CD14-positive monocyte (primary cell): ENCODE data around the gene BPI. TPM values are rescaled to one million over a fixed set of nuclear protein-coding genes. Genes with fewer than 3 reads are reported as not detected.

Experiments
- DNase-seq, 3 donors: peaks; one replicate each; pipeline ENCODE4 v3.0.0-alpha.2; 2011 to 2022
- H2AFZ ChIP-seq: 2 replicates; pipeline ENCODE4 v1.6.0; 2012; ENCODE audit warnings: mild to moderate bottlenecking, low read depth, low read length, inconsistent platforms; ENCODE audit not compliant: insufficient read depth, poor library complexity, severe bottlenecking
- H3K27ac ChIP-seq, 2 donors: 1 replicate in 1 of 2; 2 replicates in 1 of 2; pipeline ENCODE4 v1.5.1; 2012 to 2013; ENCODE audit warnings: low read length in 2 of 2, control low read depth in 1 of 2, inconsistent platforms in 1 of 2, low read depth in 1 of 2, mild to moderate bottlenecking in 1 of 2
- H3K27me3 ChIP-seq, 2 donors: one replicate each; pipeline versions ENCODE4 v1.6.0 to v1.6.1; 2011 to 2013; ENCODE audit warnings: low read length in 2 of 2; ENCODE audit not compliant: control insufficient read depth in 2 of 2, insufficient read depth in 2 of 2
- H3K36me3 ChIP-seq, 2 donors: replicated peaks in 1 of 2; 1 replicate in 1 of 2; 2 replicates in 1 of 2; pipeline versions ENCODE4 v1.5.1 to v1.6.1; 2012 to 2013; ENCODE audit warnings: low read length in 2 of 2, control low read depth in 1 of 2, inconsistent platforms in 1 of 2, mild to moderate bottlenecking in 1 of 2; ENCODE audit not compliant: insufficient read depth in 2 of 2, control insufficient read depth in 1 of 2
- H3K4me1 ChIP-seq, 2 donors: 1 replicate in 1 of 2; 2 replicates in 1 of 2; pipeline versions ENCODE4 v1.5.1 to v1.6.1; 2012 to 2013; ENCODE audit warnings: low read length in 2 of 2, control low read depth in 1 of 2, inconsistent platforms in 1 of 2, mild to moderate bottlenecking in 1 of 2, moderate library complexity in 1 of 2; ENCODE audit not compliant: insufficient read depth in 2 of 2, control insufficient read depth in 1 of 2
- H3K4me2 ChIP-seq: replicated peaks from 2 replicates; pipeline ENCODE3; 2012; ENCODE audit warnings: low read length, moderate library complexity, mild to moderate bottlenecking; ENCODE audit not compliant: poor library complexity, severe bottlenecking; ENCODE audit errors: extremely low read depth
- H3K4me3 ChIP-seq, 3 experiments: fragments of 200-600 bp in 1 of 3; sonication (generic) in 1 of 3; replicated peaks in 1 of 3; 1 replicate in 2 of 3; 2 replicates in 1 of 3; pipeline ENCODE4 v1.5.1; 2011 to 2013; ENCODE audit warnings: low read length in 3 of 3, mild to moderate bottlenecking in 3 of 3, control low read depth in 2 of 3, low read depth in 2 of 3, inconsistent platforms in 1 of 3, moderate library complexity in 1 of 3
- H3K79me2 ChIP-seq: 2 replicates; pipeline ENCODE4 v1.6.0; 2012; ENCODE audit warnings: mild to moderate bottlenecking, control low read depth, inconsistent platforms, low read length, moderate library complexity; ENCODE audit not compliant: insufficient read depth
- H3K9ac ChIP-seq: 2 replicates; pipeline ENCODE4 v1.6.0; 2017; ENCODE audit warnings: low read length, mild to moderate bottlenecking; ENCODE audit not compliant: insufficient read depth, poor library complexity, severe bottlenecking
- H3K9me3 ChIP-seq, 2 donors: replicated peaks in 1 of 2; 1 replicate in 1 of 2; 2 replicates in 1 of 2; pipeline versions ENCODE4 v1.5.1 to v1.6.1; 2012 to 2013; ENCODE audit warnings: low read length in 2 of 2, control low read depth in 1 of 2; ENCODE audit not compliant: control insufficient read depth in 1 of 2, insufficient read depth in 1 of 2
- H4K20me1 ChIP-seq: 2 replicates; pipeline ENCODE4 v1.6.0; 2012; ENCODE audit warnings: mild to moderate bottlenecking, low read length, control low read depth, moderate library complexity; ENCODE audit not compliant: insufficient read depth
- H3K27ac Mint-ChIP-seq, 7 donors: one replicate each; pipeline ENCODE4 v1.8.0; 2020; ENCODE audit warnings: mild to moderate bottlenecking in 7 of 7, mixed read lengths in 7 of 7, moderate library complexity in 6 of 7, inconsistent platforms in 2 of 7
- H3K27me3 Mint-ChIP-seq, 3 donors: one replicate each; pipeline ENCODE4 v1.8.0; 2021 to 2022; ENCODE audit warnings: low read depth in 3 of 3, mild to moderate bottlenecking in 3 of 3, mixed read lengths in 3 of 3, moderate library complexity in 3 of 3, inconsistent platforms in 1 of 3
- H3K36me3 Mint-ChIP-seq, 2 donors: one replicate each; pipeline ENCODE4 v1.8.0; 2020; ENCODE audit warnings: mixed read lengths in 2 of 2, inconsistent platforms in 1 of 2, mild to moderate bottlenecking in 1 of 2
- H3K4me1 Mint-ChIP-seq: one replicate; pipeline ENCODE4 v1.8.0; 2020; ENCODE audit warnings: mild to moderate bottlenecking, mixed read lengths
- H3K4me3 Mint-ChIP-seq, 2 donors: one replicate each; pipeline ENCODE4 v1.8.0; 2020; ENCODE audit warnings: mild to moderate bottlenecking in 2 of 2, mixed read lengths in 2 of 2, moderate library complexity in 1 of 2
- H3K9me3 Mint-ChIP-seq, 7 donors: one replicate each; pipeline ENCODE4 v1.8.0; 2020 to 2022; ENCODE audit warnings: mixed read lengths in 7 of 7, mild to moderate bottlenecking in 6 of 7, moderate library complexity in 6 of 7, inconsistent platforms in 2 of 7
- WGBS: methylation state at CpG from one replicate; pipeline ENCODE4 v1.1.5; 2013; ENCODE audit warnings: missing lambda C conversion rate; ENCODE audit not compliant: insufficient coverage; 5-methylcytosine and 5-hydroxymethylcytosine counted together
- intact Hi-C, 2 donors: fragments of 100-400 bp; cut with micrococcal nuclease; formaldehyde crosslinking; loops; one replicate each; pipeline versions ENCODE4 v1.15.0 to v1.15.1; 2023
- polyA plus RNA-seq, 3 donors: library from polyadenylated mRNA; depleted of rRNA in 1 of 3; unstranded in 2 of 3; stranded (reverse) in 1 of 3; fragments of 300-500 nt in 2 of 3; fragments of >200 nt in 1 of 3; fragmentation: Illumina TruSeq in 2 of 3; gene quantifications; 1 replicate in 2 of 3; 2 replicates in 1 of 3; pipeline ENCODE4 v1.2.3, GENCODE V29; 2012 to 2021
- TF ChIP-seq, protein P1 (sequence below): fragments of 200-600 bp; IDR thresholded peaks from one replicate; pipeline ENCODE4 v1.8.0; 2022; ENCODE audit warnings: antibody characterized with exemption, mild to moderate bottlenecking

Gene BPI
- polyA plus RNA-seq, 3 donors, result 8.2 to 9.0 (median 8.7) TPM

DNA sequence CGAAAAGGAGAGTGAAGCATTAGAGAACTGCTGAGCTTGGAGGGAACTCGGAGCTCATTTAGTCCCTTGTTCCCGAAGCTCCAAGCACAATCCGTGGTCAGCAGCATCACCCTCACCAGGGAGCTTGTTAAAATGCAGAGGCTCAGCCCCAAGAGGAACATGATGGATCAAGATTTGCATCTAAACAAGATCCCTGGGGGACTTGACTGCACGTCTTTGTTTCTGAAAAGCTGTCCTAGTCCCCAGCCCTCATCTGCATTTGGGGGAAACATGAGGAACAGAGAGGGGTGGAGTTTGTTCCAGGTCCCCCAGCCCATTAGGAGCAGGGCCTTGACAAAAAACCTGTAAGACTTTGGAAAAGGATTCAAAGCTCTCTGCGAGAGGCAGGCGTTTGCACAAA lies 38.3 kb downstream of the BPI start:
- H4K20me1 ChIP-seq, result no peaks in the 10 kb centered on the region
- H3K27me3 ChIP-seq, result peaks cover 0 to 9% of the 10 kb centered on the region in 2 donors
- peaks cover 9% of the 10 kb centered on the region in 2 donors for H3K9me3 ChIP-seq
- 76% methylated on average over 6 of the region's 7 CpGs for WGBS
- H3K4me2 ChIP-seq, result no peak overlapping the region
- no peaks in the 10 kb centered on the region for H3K79me2 ChIP-seq
- no peaks in the 10 kb centered on the region for H3K36me3 ChIP-seq
- Mint-ChIP-seq H3K27me3 (peaks cover 11 to 21% (median 15%) of the 10 kb centered on the region in 3 donors), H3K4me1 (no peaks in the 10 kb centered on the region), H3K27ac (no peak overlapping the region), H3K36me3 (peaks cover 0 to under 1% of the 10 kb centered on the region in 2 donors), H3K4me3 (no peak overlapping the region), H3K9me3 (peaks cover 8 to 16% (median 14%) of the 10 kb centered on the region in 7 donors)
- no peak overlapping the region for H3K4me3 ChIP-seq
- no peak overlapping the region for H2AFZ ChIP-seq
- H3K27ac ChIP-seq, result no peak overlapping the region
- no peaks in the 10 kb centered on the region for H3K4me1 ChIP-seq
- no peak for DNase-seq
- intact Hi-C loops, result no loop called here
- no peak overlapping the region for H3K9ac ChIP-seq
- TF ChIP-seq, protein P1, sequence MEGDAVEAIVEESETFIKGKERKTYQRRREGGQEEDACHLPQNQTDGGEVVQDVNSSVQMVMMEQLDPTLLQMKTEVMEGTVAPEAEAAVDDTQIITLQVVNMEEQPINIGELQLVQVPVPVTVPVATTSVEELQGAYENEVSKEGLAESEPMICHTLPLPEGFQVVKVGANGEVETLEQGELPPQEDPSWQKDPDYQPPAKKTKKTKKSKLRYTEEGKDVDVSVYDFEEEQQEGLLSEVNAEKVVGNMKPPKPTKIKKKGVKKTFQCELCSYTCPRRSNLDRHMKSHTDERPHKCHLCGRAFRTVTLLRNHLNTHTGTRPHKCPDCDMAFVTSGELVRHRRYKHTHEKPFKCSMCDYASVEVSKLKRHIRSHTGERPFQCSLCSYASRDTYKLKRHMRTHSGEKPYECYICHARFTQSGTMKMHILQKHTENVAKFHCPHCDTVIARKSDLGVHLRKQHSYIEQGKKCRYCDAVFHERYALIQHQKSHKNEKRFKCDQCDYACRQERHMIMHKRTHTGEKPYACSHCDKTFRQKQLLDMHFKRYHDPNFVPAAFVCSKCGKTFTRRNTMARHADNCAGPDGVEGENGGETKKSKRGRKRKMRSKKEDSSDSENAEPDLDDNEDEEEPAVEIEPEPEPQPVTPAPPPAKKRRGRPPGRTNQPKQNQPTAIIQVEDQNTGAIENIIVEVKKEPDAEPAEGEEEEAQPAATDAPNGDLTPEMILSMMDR, result no peak

DNA sequence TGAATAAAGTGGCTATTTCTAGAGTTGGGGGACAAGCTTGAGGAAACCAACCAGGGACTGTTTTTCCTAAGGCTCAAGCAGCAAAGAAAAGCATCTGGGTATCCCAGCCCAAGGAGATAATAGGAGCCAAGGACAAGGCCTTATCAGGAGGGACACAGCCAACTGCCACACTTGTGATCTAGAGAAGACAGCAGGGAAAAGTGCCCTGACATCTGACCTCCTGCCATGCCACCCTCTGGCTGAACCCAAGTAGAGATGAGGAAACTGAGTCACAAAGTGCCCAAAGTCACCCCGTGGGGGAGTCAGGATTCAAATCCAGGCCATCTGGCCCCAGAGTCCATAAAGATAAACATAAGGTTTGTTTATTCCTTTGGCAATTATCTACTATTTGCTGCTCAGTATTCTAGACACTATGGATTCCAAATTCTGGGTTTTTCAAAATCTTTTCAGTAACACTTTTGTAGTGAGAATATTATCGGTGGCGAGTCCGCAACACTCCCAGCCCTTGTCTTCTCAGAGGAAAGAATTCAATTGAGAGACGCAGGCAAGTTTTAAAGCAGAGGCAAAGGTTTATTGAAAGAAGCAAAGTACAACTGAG lies 38.9 kb downstream of the BPI start:
- no peak for DNase-seq
- H3K9me3 Mint-ChIP-seq, result peaks cover 5 to 11% (median 8%) of the 10 kb centered on the region in 7 donors
- Histone ChIP-seq H3K4me3 (no peak overlapping the region), H2AFZ (no peak overlapping the region), H3K79me2 (no peaks in the 10 kb centered on the region), H3K4me2 (no peak overlapping the region), H3K36me3 (no peaks in the 10 kb centered on the region), H3K9me3 (peaks cover 5% of the 10 kb centered on the region in 2 donors), H4K20me1 (no peaks in the 10 kb centered on the region), H3K9ac (no peak overlapping the region), H3K4me1 (no peaks in the 10 kb centered on the region), H3K27me3 (peaks cover 0 to 7% of the 10 kb centered on the region in 2 donors), H3K27ac (no peak overlapping the region)
- H3K27ac Mint-ChIP-seq, result no peak overlapping the region
- peaks cover 10 to 19% (median 12%) of the 10 kb centered on the region in 3 donors for H3K27me3 Mint-ChIP-seq
- no peaks in the 10 kb centered on the region for H3K4me1 Mint-ChIP-seq
- no peak overlapping the region for H3K4me3 Mint-ChIP-seq
- H3K36me3 Mint-ChIP-seq, result no peaks in the 10 kb centered on the region
- TF ChIP-seq, protein P1, result no peak
- intact Hi-C loops, result no loop called here
- WGBS, result 80% methylated on average over 1 of the region's 5 CpGs
